GM21723 (cell line): ENCODE data around the gene ICAM5.
A peak's percentile ranks its signal among the peaks of the same experiment; 100 is the strongest.
"Not testable (repeated sequence)": the region's sequence is repeated elsewhere in the genome, so short reads cannot be mapped to it uniquely, and the experiment has no call there.

Experiments used
- ATAC-seq: cut with Tn5 transposase; IDR thresholded peaks from one replicate; pipeline ENCODE4 v1.9.1; 2021; ENCODE audit warnings: mild to moderate bottlenecking, moderate library complexity; ENCODE audit not compliant: unreplicated experiment

ICAM5 gene

DNA sequence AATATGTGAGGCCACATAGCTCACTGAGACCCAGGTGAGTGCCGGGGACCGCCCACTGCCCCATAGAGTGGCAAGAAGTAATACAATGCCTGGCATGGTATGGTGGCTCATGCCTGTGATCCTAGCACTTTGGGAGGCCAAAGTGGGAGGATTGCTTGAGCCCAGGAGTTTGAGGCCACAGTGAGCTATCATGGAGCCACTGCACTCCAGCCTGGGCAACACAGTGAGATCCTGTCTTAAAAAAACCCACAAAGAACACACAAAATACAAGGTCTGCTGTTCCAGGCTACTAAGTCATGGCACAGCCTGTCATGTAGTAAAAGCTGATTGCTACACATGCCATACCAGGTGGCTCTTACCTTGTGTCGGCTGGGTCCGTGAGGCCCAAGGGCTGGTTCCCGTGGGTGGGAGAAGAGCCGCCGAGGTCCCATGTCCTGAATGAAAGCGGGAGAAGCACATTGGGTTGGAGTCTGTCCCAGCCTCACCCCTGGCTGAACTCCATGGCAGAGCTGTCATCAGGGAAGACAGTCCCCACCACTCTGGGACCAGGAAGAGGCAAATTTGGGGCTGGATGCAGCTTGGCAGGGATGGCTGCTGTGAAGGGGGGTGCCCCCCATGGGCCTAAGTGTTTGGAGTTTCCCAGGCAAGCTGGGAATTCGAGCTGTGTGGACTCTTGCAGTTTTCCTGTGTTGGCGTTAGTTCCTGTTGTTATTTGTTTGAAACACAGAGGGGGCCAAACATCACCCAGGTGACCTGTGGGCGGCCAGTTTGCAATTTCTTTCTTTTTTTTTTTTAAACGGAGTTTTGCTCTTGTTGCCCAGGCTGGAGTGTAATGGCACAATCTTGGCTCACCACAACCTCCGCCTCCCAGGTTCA is 29.3 kb downstream of the ICAM5 start:
- ATAC-seq: no peak

- no peak for ATAC-seq
Observed at GRCh38 chr19:10320602-10321416, 31.1 kb downstream of the ICAM5 start.

DNA sequence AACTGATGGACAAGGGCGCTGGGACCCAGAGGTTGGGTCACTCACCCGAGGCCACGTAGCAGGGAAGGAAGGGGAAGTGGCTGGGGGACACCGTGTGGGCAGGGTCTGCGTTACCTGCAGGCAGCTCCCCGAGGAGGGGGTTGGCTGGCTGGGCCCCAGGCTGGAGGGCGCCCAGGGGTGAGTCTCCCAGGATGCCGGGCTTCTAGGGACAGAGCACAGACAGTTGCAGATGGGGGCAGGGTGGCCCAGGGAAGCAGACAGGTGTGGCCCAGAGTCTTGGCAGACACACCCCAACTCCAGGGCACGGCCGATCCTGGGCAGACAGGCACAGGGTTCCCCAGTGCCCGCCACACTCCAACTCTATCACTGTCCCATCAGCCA is 31.7 kb downstream of the ICAM5 start:
- no peak for ATAC-seq

GRCh38 chr19:10321874-10322835 is 32.4 kb downstream of the ICAM5 start:
- no peak for ATAC-seq

DNA sequence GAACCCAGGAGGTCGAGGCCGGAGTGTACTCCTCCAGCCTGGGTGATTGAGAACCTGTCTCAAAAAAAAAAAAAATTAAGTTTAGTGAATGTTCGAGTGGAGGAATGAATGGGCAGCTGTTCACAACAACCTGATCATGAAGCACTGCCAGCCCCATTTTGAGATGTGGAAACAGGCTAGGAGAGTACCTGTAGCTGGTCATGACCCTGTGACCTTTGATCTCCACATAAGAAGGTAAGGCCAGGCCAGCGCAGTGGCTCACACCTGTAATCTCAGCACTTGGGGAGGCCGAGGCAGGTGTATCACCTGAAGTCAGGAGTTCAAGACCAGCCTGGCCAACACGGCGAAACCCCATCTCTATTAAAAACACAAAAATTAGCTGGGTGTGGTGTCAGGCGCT is 36.0 kb downstream of the ICAM5 start:
- no peak for ATAC-seq

DNA sequence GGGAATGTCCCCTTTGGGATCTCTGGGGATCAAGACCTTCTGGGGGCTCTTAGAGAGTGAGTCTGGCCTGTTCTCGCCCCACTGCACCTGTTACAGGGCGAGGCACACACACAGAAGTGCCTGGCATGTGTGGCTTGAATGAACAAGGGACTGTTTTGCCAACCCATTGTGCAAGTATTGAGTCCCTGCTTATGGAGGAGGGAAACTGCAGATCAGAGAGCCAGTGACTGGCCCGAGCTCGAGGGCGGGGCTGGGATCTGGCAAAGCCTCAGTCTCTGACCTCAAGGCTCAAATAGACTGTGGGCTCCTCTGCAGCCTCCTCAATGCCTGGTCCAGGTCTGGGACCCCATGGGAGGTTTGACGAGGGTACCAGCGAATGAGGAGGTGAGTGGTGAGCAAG is 38.0 kb downstream of the ICAM5 start:
- no peak for ATAC-seq

GRCh38 chr19:10328558-10329429 is 39.0 kb downstream of the ICAM5 start:
- no peak for ATAC-seq

DNA sequence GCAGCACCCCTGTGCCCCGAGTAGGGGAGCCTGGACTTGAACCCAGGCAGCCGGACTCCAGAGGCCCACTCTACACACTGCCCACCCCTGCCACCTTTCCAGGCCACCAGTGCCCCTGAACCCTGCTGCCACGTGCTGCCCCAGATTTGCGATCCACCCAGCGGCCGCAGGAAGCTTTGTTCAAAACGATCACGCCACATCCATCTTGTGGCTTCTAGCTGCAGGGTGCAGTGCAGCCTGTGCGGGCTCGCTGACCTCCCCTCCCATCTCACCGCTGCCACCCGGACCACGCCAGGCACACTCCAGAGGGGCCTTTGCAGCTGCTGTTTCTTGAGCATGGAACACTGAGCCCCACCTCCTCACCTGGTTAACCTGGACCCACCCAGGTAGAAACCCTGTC is 39.8 kb downstream of the ICAM5 start:
- no peak for ATAC-seq

DNA sequence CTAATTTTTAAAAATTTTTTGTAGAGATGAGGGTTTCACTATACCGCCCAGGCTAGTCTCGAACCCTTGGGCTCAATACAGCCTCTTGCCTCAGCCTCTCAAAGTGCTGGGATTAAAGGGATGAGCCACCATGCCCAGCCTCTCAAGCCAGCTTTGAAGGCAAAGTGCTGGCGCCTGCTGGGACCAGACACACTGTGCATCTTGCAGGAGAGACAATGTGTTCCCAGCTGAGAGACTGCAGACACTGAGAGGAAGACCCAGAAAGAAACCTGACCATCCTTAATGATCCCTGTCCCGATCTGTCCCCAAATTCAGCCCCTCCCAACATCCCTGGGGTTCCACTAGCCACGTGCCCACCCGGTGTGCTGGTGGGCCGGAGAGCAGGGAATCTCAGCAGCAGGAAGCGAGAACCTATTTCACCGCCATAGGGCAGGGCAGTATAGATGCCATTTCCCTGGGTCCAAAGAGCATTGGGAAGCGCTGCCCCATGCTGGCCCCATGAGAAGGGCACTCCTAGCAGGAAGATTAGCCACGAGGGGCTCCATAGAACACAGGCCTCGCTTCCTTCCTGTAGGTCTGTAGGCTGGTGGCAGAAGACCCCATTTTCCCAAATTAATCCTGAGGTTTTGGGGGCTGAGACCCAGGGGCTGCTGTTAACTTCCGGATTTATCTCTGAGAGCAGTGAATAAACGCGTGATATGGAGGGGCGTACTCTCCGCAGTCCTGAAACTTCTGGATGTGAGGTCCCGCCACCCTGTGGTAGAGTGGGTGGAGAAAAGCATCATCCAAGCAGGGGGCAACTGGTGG is 42.6 kb downstream of the ICAM5 start:
- no peak for ATAC-seq

- ATAC-seq: peak; percentile 83
Observed at GRCh38 chr19:10332965-10333757, 43.4 kb downstream of the ICAM5 start, which contains the start of gene RAVER1. TSS of gene RAVER1 (minus strand) at chr19:10333529. CDS start at chr19:10333507, 22 bp downstream.

DNA sequence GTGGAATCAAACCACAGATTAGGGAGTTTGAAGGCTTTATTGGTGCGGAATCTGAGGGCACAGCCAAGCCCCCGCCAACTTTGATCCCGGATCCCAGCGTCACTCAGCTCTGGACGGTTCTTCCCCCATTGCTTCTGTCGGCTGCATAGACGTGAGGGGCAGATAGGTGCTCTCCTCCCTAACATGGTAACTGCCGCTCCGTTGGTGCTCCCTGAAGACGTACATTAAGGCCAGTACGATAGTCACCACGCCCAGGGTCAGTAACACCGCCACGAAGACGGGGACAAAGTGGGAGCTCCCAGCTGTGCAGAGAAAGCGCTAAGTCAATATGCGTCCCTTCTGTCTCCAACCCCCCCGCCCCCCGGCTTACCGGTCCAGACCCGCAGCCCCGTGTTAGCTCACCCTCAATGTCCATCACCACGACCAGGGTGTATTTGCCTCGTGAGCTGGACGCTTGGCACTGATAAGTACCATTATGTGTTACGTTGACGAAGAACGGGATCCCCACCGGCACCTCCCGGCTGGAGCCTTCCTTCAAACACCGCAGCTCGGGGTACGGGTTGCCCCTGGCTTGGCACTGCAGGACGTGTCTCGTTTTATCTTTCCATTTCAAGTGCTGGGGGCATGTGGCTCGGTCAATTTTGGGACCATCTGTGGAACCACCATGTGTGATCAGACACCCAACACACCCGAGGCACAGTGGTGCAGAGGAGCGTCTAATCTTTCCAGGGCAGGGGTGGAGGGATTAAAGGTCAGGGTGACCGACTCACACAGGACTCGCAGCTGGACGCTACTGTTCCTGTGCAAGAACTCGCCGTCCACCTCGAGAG is 44.2 kb downstream of the ICAM5 start:
- peak; percentile 10 for ATAC-seq

DNA sequence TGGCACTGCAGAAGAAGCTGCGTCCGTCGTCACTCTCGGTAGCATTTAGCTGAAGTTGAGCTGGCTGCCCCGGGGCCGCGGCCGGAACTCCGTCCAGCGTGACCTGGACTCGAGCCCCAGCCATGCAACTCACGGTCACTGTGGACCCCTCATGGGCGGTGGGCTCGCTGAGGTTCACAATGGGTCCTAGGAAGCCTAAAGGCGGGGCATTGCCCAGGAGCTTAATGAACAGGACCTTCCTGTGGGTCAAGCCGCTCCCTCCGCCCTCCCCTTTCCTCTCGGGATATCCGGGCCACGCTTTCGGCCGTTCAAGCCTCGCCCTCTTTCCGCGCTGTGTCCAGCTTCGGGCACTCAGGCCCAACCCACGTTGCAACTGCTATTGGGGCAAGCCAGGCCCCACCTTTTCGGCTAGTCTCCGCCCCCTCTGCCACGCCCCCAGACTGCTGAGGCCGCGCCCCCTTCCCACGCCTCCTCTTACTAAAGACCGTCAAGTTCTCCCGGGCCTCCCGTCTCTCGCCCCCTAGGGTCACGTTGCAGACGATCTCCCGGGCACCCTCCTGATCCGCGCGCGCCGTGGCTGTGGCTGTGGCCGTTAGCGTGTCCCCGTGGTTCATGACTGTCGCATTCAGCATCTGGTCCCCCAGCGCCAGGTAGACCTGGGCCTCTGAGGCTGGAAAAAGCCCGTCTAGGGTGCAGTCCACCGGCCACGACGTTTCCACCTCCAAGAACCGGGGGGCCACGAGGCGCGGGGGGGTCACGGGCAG is 45.0 kb downstream of the ICAM5 start:
- ATAC-seq: no peak

DNA sequence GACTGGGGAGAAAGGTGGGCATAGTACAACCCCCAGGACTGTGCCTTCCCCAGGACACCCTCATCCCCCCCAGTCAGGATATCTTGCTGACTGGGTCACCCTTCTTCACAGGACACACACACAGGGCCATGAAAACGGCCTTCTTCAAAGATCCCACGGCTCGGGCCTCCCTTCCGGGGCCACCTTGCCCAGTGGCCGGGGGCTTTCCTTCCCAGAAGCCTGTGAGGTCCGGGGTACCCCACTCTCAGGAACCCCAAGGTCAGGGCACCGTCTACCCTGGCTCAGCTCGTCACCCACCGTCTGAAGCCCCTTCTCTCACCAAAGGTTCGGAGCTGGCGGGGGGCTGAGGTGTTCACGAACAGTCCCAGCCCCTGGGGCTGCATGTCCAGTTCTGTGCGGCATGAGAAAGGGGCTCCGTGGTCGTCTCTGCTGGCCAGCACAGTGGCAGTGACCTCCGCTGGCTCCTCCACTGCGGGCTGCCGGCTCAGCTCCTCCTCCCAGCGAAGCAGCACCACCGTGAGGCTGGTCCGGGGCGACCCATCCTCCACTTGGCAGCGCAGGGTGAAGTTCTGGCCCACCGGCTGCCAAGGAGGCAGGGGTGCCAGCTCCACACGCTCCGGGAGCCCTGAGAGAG is 45.7 kb downstream of the ICAM5 start:
- ATAC-seq: no peak

DNA sequence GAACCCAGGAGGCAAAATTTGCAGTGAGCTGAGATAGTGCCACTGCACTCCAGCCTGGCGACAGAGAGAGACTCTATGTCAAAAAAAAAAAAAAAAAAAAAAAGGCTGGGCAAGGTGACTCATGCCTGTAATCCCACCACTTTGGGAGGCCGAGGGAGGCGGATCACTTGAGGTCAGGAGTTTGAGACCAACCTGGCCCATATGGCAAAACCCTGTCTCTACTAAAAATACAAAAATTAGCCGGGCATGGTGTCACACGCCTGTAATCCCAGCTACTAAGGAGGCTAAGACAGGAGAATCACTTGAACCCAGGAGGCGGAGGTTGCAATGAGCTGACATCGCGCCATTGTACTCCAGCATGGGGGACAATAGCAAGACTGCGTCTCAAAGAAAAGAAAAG is 47.0 kb downstream of the ICAM5 start:
- not testable (repeated sequence) for ATAC-seq

DNA sequence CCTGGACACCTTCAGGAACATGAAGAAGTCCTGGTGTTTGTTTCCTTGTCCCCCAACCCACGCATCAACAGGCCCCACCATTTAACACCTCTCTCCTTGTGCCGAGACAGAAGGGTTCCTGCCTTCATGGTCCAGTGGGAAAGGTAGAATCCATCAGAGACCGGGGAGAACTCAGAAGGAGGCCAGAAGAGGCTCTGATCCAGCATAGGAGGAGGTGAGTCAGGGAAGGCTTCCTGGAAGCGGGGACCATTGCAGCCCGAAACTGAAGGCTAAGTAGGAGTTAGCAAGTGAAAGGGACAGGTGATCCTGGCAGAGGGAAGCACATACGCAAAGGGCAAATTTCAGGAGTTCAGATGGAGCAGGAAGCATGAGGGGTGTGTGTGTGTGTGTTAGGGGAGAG is 49.2 kb downstream of the ICAM5 start:
- ATAC-seq: no peak

DNA sequence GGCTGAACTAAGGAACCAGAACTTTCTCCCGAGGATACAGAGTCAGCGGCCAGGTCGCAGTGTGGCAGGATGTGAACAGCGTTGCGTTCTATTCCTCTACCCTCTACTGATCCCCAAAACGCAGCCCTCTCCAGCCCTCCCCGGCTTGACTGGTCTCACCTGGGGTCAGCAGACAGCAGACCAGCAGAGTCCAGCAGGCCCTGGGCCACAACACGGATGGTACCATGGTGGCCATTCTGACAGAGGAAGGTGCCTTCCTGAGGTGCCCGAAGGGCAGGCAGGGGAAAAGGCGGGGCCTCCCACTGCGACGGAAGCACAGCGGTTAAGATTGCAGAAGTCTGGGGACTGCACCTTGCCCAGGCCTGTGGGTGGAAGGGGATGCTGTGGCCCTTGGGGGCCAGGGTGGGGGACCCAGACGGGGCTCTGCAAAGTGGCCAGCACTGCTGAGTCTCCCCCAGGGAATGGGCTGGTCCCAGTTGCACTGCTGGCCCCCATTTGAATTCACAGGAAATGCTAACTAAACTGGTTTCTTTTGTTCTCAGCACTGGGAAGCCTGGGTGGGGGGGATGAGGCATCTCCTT is 49.7 kb downstream of the ICAM5 start, which contains the start of gene ICAM3:
Gene ICAM3, minus strand, starts transcription at position 245 of the 581 bp plus-strand sequence. Its CDS starts 10 bp downstream, at position 235.
- ATAC-seq: peak; percentile 63
